Thymus (tissue), 11 donors: Measurements from ENCODE around the gene CTU2. TPM values are rescaled to one million over a fixed set of nuclear protein-coding genes. Genes with fewer than 3 reads are reported as not detected.
A peak's percentile ranks its signal among the peaks of the same experiment; 100 is the strongest.

Experiments
- DNase-seq, 9 donors: peaks; one replicate each; pipeline ENCODE4 v3.0.0-alpha.2; 2013; ENCODE audit warnings: low spot score in 9 of 9, low read depth in 6 of 9, missing footprints in 1 of 9
- H3K27ac ChIP-seq, 2 donors: one replicate each; pipeline ENCODE4 v1.5.1; 2013; ENCODE audit warnings: control low read depth in 1 of 2, low read depth in 1 of 2, low read length in 1 of 2, mild to moderate bottlenecking in 1 of 2, moderate library complexity in 1 of 2
- H3K27me3 ChIP-seq, 2 donors: one replicate each; pipeline ENCODE4 v1.5.1; 2013; ENCODE audit warnings: low read length in 1 of 2; ENCODE audit not compliant: control insufficient read depth in 2 of 2, insufficient read depth in 1 of 2
- H3K36me3 ChIP-seq, 2 donors: one replicate each; pipeline ENCODE4 v1.5.1; 2013; ENCODE audit warnings: low read length in 1 of 2, mild to moderate bottlenecking in 1 of 2, moderate library complexity in 1 of 2; ENCODE audit not compliant: control insufficient read depth in 2 of 2, insufficient read depth in 2 of 2
- H3K4me1 ChIP-seq, 2 donors: one replicate each; pipeline ENCODE4 v1.5.1; 2013; ENCODE audit warnings: low read length in 2 of 2; ENCODE audit not compliant: control insufficient read depth in 2 of 2, insufficient read depth in 2 of 2
- H3K4me3 ChIP-seq, 2 donors: one replicate each; pipeline ENCODE4 v1.5.1; 2013; ENCODE audit warnings: low read length in 2 of 2, control low read depth in 1 of 2, mild to moderate bottlenecking in 1 of 2
- H3K9me3 ChIP-seq, 2 donors: one replicate each; pipeline ENCODE4 v1.5.1; 2013; ENCODE audit warnings: low read length in 1 of 2, mild to moderate bottlenecking in 1 of 2; ENCODE audit not compliant: control insufficient read depth in 2 of 2, insufficient read depth in 1 of 2
- WGBS: extraction: QIAGEN DNeasy Blood & Tissue Kit; methylation state at CpG from one replicate; pipeline ENCODE4 v1.1.7; 2013; 5-methylcytosine and 5-hydroxymethylcytosine counted together
- polyA plus RNA-seq: library from polyadenylated mRNA; stranded (reverse); fragments of 200-250 nt; gene quantifications from one replicate; pipeline ENCODE4 v1.2.3, GENCODE V29; 2013
- total RNA-seq: library from RNA; stranded (reverse); fragments of 120-200 nt; gene quantifications from one replicate; pipeline ENCODE4 v1.2.4, GENCODE V29; 2013
- donor health status: healthy.

The CTU2 gene
- total and polyA plus RNA-seq, 2 donors, result 14.7 to 18.6 TPM

DNA sequence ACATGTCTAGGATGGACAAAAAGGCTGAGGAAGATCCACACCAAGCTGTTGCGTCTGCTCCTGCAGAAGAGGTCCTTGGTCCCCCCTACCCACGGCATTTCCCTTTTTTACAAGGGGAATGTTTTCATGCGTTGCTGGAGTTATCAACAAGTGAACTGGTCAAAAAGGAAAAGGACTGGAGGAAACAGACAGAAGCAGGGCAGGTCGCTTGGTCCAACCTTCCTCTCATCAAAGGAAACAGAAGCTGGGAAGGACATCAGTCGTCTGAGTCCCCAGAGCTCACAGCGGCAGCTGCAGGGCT lies 52.6 kb downstream of the CTU2 start:
- WGBS, result 96% methylated on average over 6 of the region's 6 CpGs

DNA sequence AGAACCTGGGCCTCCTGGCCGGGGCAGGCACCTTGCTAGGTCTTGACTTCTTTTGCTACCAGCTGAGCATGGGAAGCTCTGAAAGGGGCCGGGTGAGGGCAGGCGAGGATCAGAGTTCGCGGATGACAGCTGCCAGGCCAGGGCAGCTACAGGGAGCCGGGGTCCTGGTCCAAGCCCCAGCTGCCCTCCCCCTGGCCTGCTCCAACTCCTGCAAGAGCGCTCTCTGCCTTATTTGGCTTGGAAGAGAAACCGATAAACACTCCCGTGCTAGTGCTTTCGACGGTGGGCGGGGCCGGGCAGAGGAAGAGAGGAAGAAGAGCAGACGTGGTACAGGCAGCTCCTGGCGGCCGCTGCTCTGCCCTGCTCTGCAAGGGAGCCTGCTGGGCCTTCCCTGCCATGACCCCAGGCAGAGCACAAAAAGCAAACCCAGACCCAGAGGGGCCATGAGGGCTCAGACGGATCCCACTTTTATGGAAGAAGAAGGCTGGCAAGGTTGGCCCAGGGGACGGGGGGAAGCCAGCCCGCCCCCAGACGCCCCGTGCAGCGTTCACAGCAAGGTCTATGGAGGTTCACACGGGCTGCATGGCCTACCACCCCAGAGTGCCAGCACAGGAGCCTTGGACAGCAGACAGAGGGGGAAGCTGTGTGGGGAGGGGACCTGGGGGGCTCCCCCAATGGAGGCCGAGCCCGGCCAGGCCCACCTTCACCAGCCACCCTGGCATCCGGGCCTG lies 53.1 kb downstream of the CTU2 start:
- WGBS, result 92% methylated on average over 26 of the region's 26 CpGs

More for the DNA sequence above, 52.6 kb downstream of the CTU2 start:
- Histone ChIP-seq H3K36me3 (peaks cover 0 to 9% of the 10 kb centered on the region in 2 donors), H3K4me3 (no peak overlapping the region), H3K27me3 (no peaks in the 10 kb centered on the region), H3K27ac (peak overlapping the region in 1 of 2 donors; percentile 75), H3K4me1 (peaks cover 0 to 29% of the 10 kb centered on the region in 2 donors), H3K9me3 (peaks cover 0 to 8% of the 10 kb centered on the region in 2 donors)
- DNase-seq, result no peak

DNA sequence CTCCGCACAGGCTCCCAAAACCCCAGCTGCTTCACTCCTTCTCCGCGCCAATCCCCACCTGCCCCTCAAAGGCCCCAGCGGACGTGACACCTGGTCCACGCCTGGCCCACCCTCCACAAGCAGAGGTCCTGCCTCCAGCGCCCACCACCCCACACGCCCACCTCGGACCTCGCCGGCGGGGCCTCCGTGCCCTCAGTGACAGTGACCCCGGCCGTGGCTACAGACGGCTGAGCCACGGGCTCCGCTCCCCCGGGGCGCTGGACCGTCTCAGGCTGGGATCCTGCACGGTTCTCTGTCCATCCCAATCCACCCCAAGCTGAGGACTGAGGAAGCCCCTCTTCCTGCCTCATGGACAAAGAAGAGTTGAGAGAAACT lies 53.7 kb downstream of the CTU2 start:
- peaks cover 0 to 8% of the 10 kb centered on the region in 2 donors for H3K9me3 ChIP-seq
- peaks cover 0 to 29% of the 10 kb centered on the region in 2 donors for H3K4me1 ChIP-seq
- H3K27me3 ChIP-seq, result no peaks in the 10 kb centered on the region
- DNase-seq, result no peak
- WGBS, result 98% methylated on average over 22 of the region's 22 CpGs
- peak overlapping the region in 1 of 2 donors; percentile 66 for H3K27ac ChIP-seq
- H3K36me3 ChIP-seq, result peaks cover 2 to 12% of the 10 kb centered on the region in 2 donors
- no peak overlapping the region for H3K4me3 ChIP-seq

More for the DNA sequence above, 53.1 kb downstream of the CTU2 start:
- peak overlapping the region in 1 of 2 donors; percentile 75 for H3K27ac ChIP-seq
- H3K36me3 ChIP-seq, result peaks cover 2 to 12% of the 10 kb centered on the region in 2 donors
- H3K27me3 ChIP-seq, result no peaks in the 10 kb centered on the region
- no peak overlapping the region for H3K4me3 ChIP-seq
- H3K4me1 ChIP-seq, result peaks cover 0 to 29% of the 10 kb centered on the region in 2 donors
- H3K9me3 ChIP-seq, result peaks cover 0 to 8% of the 10 kb centered on the region in 2 donors
- peak in 1 of 9 donors; percentile 62 for DNase-seq

DNA sequence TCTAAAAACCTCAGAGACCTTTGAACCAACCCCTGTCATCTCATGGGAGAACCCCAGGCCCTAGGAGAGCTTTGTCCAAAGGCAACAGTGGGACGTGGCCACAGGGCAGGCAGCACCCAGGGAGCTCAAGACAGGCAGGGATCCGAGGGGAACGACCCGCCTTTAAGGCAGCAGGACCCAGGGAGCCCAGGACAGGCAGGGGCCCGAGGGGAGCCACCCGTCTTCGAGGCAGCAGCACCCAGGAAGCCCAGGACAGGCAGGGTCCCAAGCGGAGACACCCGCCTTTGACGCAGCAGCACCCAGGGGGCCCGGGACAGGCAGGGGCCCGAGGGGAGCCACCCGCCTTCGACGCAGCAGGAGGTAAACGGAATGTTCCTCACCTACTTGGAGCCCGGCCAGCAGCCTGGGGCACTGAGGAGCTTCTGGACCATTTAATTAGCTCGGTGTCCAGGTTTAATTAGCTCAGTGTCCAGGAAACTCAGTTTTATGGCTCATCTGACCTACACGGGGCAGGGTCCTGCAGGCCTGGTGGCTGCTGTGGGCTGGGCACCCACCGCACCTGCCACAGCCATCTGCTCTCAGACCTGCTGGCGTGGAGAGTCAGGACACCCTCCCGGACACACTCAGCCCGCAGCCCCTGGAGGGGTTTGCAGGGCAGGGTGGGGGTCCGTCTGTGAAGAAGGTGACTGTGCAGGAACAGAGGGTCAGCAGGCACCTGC lies 54.3 kb downstream of the CTU2 start:
- Histone ChIP-seq H3K36me3 (peaks cover 2 to 12% of the 10 kb centered on the region in 2 donors), H3K9me3 (peaks cover 0 to 8% of the 10 kb centered on the region in 2 donors), H3K27me3 (no peaks in the 10 kb centered on the region), H3K27ac (no peak overlapping the region), H3K4me3 (no peak overlapping the region), H3K4me1 (peaks cover 0 to 29% of the 10 kb centered on the region in 2 donors)
- DNase-seq, result no peak
- 98% methylated on average over 24 of the region's 24 CpGs for WGBS

DNA sequence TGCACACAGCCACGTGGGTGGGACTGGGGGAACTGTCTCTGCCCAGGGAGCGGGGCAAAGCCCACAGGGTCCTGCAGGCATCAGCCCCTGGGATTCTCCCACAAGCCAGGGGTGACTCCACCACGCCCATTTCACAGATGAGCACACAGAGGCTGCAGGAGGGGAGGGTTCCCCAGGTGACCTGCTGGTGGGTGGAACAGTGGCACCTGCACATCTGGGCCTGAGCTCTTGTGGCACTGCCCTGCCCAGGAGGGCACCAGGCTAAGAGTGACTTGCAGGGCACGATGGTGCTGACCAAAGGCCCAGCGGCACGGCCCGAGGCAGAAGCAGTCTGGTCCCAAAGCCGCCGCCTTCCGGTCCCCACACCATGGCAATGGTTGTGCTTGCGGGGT lies 54.8 kb downstream of the CTU2 start:
- Histone ChIP-seq H3K4me3 (no peak overlapping the region), H3K36me3 (peaks cover 6 to 12% of the 10 kb centered on the region in 2 donors)
- WGBS, result 98% methylated on average over 11 of the region's 11 CpGs

DNA sequence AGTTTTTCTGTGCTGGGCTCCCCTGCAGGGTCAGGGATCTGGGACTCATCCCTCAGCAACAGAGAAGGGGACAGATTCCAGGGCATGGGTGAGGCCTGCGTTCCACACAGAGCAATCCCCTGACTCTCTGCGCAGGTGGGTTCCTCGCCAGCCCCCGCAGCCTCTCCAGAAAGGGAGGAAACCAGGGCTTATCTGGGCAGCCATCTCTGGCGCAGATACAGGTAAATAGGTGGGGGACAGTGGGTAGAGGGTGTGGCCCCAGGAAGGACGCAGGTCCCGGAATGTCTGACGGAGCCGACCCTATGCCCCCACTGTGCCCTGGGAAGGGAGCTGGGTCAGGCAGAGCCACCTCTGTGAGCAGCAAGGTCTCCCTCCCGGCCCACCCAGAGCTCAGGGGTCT lies 55.5 kb downstream of the CTU2 start:
- Histone ChIP-seq H3K27me3 (no peaks in the 10 kb centered on the region), H3K4me3 (no peak overlapping the region), H3K27ac (no peak overlapping the region), H3K36me3 (peaks cover 9 to 12% of the 10 kb centered on the region in 2 donors), H3K9me3 (peaks cover 0 to 8% of the 10 kb centered on the region in 2 donors), H3K4me1 (peaks cover 0 to 37% of the 10 kb centered on the region in 2 donors)
- no peak for DNase-seq
- WGBS, result over 99% methylated on average over 10 of the region's 10 CpGs

More for the DNA sequence above, 54.8 kb downstream of the CTU2 start:
- Histone ChIP-seq H3K27ac (no peak overlapping the region), H3K4me1 (peaks cover 0 to 30% of the 10 kb centered on the region in 2 donors), H3K9me3 (peaks cover 0 to 8% of the 10 kb centered on the region in 2 donors), H3K27me3 (no peaks in the 10 kb centered on the region)
- DNase-seq, result no peak

DNA sequence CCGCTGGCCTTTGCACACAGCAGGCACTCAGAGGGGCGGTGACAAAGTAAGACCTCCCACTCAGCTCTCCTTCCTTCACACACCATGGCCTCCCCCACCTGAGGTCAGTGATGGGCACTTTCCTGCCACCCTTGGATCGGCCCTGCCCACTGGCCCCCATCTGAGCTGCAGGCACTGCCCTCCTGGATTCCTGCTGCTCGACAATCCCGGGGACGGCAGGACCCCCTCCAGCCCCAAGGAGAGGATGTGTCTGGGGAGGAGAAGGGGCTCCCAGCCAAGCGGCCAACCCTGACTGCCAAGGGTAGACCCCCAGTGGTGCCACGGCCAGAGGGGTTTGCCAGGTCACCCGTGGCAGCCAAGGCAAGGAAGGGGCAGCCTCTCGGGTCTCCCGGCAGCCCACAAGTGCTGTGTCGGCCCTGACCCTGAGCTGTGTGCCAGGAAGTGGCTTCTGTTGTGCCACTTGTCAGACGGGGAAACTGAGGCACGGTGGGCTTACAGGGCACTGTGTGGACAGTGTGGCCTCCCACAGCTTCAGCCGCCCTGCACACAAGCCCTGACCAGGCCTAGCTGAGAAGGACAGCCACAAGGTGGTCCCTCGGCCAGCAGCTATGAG lies 56.1 kb downstream of the CTU2 start:
- H3K36me3 ChIP-seq, result peaks cover 9 to 12% of the 10 kb centered on the region in 2 donors
- no peak overlapping the region for H3K4me3 ChIP-seq
- peaks cover 0 to 37% of the 10 kb centered on the region in 2 donors for H3K4me1 ChIP-seq
- peaks cover 0 to 8% of the 10 kb centered on the region in 2 donors for H3K9me3 ChIP-seq
- no peak for DNase-seq
- WGBS, result 95% methylated on average over 16 of the region's 16 CpGs
- no peaks in the 10 kb centered on the region for H3K27me3 ChIP-seq
- no peak overlapping the region for H3K27ac ChIP-seq

DNA sequence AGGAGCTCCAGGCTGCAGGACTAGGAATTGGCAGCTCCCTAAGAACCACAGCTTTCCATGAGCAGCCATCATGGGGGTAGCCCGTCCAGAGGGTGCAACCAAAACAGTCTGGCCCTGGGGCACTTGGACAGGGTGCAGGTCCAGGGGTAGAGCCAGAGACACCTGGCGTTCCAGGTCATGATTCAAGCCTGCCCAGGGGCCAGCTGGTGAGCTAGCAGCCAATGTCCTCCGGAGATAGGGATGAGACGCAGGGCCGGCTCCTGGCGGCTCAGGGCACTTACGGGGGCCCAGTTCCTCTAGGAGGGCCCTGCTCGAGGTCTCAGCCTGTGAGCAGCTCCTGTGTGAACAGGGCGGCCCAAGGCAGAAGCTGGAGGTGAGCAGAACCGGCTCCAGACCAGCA lies 56.6 kb downstream of the CTU2 start:
- DNase-seq, result no peak
- H3K4me1 ChIP-seq, result peaks cover 0 to 37% of the 10 kb centered on the region in 2 donors
- H3K27ac ChIP-seq, result no peak overlapping the region
- no peaks in the 10 kb centered on the region for H3K27me3 ChIP-seq
- no peak overlapping the region for H3K4me3 ChIP-seq
- H3K36me3 ChIP-seq, result peaks cover 9 to 12% of the 10 kb centered on the region in 2 donors
- peaks cover 0 to 8% of the 10 kb centered on the region in 2 donors for H3K9me3 ChIP-seq
- 97% methylated on average over 10 of the region's 10 CpGs for WGBS
